NCI-H510A (cell line): ENCODE results near the gene TRIM27.
"Not testable (repeated sequence)": the region's sequence is repeated elsewhere in the genome, so short reads cannot be mapped to it uniquely, and the experiment has no call there.

Source experiments
- DNase-seq: peaks from one replicate; lab custom pipeline; 2025; lab: John Stamatoyannopoulos, UW

The TRIM27 gene

DNA sequence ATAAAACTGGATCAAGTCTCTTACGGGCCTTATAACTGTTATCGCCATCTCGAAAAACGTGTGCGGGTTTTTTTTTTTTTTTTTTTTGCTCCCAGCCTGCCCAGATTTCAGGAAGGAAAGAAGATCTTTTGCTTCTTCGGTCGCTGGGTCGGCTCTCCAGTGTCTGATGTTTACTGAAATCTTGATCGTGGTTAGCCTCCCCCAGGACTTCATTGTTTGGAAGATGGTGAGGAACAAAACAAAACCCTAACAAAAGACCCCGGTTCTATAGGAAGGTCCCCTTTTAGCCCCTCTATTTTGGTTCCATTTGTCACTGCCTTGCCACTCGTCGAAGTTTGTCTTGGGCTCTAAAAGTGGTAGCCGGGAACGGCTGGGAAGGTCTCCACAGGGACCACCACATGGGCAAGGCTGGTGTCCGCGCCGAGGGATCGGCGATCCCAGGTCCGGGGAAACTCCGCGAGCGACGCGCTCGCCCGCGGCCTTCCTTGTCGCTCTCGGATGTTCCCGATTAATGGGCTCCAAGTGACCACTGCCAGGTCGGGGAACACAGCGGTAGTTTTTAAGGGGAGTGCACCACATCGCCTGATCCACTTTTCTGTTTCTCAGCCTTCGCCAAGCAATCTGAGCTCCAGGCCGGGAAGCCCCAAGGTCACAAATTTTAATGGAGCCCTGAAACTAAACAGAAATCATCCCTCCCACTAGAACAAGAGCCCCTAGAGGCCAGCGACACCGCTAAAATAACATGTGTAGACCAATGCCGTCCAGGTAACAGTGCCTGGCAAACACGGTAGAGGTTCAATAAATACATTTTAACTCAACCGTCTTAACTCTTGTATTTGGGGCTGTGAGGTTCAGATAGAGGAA, 27.0 kb downstream of the TRIM27 start:
- DNase-seq = peak; percentile 36

DNA sequence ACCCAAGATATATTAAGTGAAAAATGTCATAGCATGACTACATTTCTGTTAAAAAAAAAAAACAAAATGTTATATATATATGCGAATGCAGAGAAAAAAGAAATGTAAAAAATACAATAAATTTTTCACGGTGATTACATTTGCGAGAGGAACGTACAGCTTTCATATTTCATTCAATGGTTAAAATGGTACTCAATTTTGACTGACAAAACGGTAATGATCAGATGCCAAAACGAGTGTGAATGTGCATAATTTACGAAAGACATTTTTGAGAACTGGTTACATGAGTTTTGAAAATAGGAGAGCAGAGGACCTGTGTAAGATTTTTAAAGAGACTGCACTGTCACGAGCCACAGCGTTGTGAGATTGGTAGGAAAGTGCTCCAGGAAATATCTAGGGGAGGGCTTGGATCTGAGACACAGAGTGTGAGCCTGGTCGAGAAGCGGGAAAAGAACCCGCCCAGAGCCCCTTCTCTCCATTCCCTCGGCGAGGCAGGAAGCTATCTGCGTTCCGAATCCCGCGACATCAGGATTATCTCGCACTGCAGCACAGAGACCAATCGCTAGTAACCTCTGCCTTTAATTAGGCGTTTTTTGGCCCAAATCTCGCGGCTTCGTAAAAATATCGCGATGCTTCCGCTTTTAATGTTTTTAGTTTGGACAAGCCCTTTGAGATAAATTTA, 28.5 kb downstream of the TRIM27 start:
- DNase-seq = peak; percentile 80

DNA sequence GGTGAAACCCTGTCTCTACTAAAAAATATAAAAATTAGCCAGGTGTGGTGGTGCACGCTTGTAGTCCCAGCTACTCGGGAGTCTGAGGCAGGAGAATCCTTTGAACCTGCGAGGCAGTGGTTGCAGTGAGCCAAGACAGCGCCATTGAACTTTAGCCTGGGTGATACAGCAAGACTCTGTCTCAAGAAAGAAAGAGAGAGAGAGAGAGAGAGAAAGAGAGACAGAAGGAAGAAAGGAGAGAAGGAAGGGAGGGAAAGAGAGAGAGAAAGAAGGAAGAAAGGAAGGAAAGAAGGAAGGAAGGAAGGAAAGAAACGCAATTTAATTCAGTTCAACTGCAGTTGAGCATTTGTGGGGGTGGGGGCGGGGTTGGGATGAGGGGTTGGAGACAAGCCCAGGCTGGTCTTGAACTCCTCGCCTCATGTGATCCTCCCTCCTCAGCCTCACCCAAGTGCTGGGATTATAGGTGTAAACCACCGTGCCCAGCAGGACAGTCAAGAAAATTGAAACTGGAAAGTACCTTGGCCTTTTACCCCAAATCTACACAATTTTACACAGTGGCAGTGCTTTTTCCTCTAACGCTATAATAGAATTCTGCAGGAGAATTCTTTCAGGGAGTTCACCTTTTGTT, 30.5 kb downstream of the TRIM27 start:
- no peak for DNase-seq

DNA sequence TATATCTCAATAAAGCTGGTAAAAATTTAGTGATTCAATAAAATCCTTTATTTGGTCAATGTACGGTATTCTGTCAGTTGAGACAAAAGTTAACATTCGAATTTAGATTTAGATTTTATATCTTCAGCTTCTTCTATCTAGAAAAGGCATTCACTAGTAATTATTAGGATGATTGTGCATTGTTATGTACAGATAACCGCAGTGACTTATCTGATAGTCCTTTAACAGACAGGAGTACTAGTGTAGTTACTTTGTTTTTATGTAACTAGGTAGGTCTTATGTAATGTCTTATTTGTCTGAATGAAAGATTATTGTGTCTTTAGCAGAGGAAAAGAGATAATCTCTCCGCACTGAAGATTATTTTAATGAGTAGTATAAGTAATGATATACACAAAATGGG, 31.3 kb downstream of the TRIM27 start:
- no peak for DNase-seq

DNA sequence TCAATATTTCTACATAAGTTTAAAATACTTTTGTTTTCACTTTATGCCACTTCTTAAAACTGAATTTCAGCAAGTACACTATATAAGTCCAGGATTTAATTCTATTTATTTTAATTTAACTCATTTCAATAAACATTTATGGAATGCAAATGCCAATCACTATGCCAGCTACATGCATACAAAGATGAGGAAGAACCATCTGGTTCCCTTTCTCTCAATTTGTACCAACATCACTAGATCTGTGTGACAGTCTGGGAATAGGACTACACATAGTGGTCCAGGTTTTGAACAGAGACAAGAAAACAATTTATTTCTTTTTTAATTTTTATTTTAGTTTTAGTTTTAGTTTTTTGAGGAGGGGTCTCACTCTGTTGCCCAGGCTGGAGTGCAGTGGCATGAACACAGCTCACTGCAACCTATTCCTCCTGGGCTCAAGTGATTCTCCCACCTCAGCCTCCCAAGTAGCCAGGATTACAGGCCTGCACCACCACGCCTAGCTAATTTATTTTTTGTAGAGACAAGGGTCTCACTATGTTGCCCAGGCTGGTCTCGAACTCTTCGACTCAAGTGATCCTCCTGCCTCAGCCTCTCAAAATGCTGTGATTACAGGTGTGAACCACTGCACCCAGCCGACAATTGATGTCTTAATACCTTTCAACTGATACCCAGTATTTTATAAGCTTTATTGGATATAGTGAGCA, 35.8 kb downstream of the TRIM27 start:
- DNase-seq = no peak

DNA sequence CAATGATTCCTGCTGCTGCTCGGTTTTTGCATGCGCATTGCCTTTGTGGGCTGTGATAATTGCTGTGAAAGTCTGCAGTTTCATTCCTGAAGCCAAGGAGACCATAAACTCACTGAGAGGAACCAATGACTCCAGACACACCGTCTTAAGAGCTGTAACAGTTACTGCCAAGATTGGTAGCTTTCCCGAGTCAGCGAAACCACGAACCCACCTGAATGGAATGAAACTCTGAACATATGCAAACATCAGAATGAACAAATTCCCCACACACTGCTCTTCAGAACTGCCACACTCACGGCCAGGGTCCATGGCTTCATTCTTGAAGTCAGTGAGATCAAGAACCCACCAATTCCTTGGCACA, 37.7 kb downstream of the TRIM27 start:
- DNase-seq = no peak

DNA sequence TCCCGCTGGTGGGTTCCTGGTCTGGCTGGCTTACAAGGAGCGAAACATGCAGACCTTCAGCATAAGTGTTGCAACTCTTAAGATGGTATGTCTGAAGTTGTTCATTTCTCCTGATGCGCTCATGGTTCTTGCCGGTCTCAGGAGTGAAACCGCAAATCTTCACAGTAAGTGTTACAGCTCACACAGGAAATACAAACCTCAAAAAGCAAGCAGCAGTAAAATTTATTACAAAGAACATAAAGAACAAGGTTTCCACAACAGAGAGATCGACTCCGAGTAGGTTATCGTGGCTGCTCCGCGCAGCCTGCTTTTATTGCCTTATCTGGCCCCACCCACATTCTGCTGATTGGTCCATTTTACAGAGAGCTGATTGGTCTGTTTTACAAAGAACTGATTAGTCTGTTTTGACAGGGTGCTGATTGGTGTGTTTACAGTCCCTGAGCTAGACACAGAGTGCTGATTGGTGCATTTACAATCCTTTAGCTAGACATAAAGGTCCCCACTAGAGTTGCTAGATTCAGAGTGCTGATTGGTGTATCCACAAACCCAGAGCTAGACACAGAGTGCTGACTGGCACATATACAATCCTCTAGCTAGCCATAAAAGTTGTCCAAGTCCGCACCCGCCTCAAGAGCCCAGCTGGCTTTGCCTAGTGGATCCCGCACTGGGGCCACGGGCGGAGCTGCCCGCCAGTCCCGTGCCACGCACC, 39.2 kb downstream of the TRIM27 start:
- DNase-seq = no peak

DNA sequence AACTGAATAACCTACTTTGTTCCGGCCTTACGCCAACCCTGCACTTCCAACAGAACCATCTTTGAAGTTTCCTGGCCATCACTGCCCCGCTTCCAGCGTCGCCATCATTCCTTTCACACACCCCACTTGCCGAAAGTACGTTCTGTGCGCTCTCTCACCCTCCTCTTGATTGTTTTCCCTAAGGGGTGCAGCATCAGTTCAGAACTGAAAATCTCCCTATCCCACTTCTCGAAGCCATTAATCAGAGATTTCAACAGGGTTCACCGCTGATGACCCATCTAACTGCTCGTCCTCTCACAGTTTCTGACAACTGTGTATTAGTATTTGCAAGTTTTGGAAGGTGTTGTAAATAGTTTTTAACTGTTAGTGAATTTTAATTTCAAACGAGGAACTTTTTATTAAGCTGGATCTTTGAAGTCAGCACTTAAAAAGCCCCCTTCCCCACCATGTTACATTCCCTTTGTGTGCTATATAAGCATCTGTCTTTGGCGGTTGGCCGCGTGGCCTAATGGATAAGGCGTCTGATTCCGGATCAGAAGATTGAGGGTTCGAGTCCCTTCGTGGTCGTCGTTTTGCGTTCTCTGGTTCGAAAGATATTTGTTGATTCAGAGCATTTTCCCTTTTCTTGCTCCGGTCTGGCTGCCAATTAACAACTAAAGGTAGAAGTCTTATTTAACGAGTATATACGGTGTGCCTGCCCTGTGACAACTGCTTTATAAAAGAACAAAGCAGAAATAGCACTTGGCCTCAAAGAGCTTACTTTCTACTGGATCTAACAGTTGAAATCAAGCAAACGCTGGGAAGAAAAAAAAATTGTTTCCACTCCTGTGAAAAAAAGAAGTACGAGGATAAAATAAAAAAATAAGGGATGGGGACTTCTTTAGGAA, 42.6 kb downstream of the TRIM27 start:
- no peak for DNase-seq

DNA sequence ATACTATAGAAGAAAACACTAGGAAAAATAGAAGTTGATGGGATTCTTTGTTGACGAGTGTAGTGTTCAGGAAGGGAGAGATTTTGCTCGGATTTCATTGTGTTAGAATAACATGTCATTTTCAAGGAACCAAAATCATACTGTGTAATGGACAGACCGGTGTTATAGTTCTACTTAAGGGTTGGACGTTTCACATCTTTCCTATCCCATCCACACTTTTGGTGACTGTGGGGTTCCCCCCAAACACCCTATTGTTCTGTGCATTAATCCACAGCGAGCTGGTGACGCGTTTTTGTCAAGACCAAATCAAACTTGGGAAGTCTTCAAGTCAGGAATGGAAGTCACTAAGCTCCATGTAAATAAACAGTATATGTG, 43.3 kb downstream of the TRIM27 start:
- no peak for DNase-seq

DNA sequence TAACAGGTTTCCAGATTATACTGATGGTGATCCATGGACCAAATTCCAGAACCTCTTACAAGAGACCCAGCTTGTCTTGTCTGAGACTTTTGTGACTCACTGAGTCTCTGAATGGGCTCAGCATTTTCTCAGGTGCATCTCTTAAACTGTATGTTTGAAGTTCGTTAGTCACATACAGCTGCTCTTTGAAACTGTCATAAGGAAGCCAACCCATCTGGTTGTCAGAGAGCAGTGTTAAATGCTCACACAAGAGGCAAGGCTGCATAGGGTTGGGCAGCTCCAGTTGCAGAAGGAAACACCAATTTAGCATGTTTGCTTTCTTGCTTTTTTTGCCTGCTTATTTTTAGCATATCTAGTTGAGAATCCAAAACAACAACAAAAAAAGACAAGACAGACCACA, 47.1 kb downstream of the TRIM27 start:
- DNase-seq = no peak

- DNase-seq = no peak
Observed at GRCh38 chr6:28875191-28875747, 48.5 kb downstream of the TRIM27 start.

DNA sequence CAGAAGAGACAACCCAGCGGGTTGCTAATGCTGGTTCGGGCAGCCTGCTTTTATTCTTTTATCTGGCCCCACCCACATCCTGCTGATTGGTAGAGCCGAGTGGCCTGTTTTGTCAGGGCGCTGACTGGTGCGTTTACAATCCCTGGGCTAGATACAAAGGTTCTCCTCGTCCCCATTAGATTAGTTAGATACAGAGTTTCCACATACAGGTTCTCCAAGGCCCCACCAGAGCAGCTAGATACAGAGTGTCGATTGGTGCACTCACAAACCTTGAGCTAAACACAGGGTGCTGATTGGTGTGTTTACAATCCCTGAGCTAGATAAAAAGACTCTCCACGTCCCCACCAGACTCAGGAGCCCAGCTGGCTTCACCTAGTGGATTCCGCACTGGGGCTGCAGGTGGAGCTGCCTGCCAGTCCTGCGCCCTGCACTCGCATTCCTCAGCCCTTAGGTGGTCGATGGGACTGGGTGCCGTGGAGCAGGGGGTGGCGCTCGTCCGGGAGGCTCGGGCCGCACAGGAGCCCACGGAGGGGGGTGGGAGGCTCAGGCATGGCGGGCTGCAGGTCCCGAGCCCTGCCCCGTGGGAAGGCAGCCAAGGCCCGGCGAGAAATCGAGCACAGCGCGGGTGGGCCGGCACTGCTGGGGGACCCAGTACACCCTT, 51.5 kb downstream of the TRIM27 start:
- not testable (repeated sequence) for DNase-seq

DNA sequence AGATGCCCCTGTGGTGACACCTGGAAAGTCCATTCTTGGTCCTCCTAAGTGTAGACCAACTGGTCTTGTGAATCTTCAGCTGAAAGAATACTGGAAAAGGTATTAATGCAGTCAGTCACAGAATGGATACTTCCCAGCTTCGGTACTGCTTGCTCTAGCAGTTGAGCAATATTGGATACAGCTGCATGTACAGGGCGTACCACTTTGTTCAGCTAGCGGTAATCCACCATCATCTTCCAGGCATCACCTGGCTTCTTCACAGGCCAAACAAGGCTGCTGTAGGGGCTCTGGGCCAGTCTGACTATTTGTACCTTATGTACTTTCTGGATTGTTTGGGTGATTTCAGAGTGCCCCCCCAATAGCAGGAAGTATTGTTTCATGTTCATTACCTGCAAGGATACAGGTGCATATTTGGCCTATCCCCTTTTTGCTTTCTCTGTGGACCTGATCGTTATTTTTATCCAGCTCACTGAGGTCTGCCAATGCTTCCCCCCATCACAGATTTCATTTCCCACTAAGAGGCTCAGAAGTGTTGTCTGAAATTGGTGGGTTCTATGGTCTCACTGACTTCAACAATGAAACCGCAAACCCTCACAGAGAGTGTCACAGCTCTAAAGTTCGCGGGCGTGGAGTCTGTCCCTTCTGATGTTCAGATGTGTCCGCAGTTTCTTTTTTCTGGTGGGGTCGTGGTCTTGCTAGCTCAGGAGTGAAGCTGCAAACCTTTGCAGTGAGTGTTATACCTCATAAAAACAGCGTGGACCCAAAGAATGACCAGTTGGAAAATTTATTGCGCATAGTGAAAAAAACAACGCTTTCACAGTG, 52.2 kb downstream of the TRIM27 start:
- DNase-seq = no peak

DNA sequence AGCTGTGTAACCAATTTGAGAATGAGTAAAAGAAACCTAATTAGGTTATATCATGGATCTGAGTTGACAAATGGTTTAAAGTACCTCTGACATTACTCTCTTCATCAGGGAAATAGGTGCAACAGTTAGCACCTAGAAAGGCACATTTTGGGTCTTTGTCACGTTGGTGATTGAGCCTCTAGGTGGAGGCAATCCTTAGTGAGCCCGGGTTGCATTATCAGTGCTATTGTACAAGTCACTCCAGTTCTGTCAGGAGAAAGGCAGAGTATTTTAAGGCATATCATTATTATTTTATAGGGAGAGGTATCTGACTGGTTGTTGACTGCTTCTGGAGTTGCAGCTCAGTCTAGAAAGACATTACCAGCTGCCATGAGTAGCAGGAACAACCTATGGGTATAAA, 54.9 kb downstream of the TRIM27 start:
- no peak for DNase-seq

DNA sequence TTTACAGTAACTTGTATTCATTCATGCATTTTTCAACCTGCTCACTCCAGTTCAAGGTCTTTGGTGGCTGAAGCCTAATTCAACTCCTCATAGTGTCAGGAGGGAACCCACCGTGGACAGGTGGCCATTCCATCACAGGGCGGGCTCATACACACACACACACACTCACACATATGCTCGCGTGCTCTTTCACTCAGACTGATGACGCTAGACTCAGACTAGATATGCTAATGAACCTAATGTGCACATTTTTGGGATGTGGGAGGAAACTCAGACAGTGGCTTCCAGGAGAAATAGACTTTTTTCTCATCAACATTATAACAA, 56.7 kb downstream of the TRIM27 start:
- no peak for DNase-seq

DNA sequence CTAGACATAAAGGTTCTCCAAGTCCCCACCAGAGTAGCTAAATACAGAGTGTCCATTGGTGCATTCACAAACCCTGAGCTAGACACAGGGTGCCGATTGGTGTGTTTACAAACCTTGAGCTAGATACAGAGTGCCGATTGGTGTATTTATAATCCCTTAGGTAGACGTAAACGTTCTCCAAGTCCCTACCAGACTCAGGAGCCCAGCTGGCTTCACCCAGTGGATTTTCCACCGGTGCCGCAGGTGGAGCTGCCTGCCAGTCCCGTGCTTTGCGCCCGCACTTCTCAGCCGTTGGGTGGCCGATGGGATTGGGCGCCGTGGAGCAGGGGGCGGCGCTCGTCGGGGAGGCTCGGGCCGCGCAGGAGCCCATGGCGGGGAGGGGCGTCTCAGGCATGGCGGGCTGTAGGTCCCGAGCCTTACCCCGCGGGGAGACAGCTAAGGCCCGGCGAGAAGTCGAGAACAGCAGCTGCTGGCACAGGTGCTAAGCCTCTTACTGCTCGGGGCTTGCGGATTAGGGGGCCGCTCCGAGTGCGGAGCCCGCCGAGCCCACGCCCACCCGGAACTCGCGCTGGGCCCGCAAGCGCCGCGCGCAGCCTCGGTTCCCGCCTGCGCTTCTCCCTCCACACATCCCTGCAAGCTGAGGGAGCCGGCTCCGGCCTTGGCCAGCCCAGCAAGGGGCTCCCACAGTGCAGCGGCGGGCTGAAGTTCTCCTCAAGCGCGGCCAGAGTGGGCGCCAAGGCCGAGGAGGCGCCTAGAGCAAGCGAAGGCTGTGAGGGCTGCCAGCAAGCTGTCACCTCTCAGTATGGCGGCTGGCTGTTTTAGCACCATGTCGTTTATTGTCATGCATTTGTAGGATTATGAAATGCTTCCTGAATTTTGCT, 57.3 kb downstream of the TRIM27 start:
- DNase-seq = not testable (repeated sequence)

DNA sequence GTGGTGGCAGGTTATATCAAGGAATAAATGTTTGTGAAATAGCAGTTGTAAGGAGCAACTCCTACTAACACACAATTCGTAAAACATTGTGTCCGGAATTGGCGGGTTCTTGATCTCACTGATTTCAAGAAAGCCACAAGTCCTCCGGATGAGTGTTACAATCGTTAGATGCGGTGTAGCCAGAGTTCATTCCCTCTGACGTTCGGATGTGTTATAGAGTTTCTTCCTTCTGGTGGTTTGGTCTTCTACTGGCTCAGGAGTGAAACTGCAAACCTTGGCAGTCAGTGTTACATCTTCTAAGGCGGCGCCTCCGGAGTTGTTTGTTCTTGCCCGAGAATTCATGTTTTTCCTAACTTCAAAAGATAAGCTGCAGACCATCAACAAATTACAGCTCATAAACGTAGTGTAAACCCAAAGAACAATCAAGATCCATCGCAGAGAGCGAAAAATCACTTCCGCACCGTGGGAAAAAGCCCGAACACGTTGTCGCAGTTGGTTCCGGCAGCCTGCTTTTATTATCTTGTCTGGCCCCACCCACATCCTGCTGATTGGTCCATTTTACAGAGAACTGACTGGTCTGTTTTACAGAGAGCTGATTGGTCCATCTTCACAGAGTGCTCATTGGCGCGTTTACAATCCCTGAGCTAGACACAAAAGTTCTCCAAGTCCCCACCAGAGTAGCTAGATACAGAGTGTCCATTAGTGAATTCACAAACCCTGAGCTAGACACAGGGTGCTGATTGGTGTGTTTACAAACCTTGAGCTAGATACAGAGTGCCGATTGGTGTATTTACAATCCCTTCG, 58.2 kb downstream of the TRIM27 start:
- no peak for DNase-seq
